GM18520 (cell line): Measurements from ENCODE around the gene OR11A1.
"Not testable (repeated sequence)": the region's sequence is repeated elsewhere in the genome, so short reads cannot be mapped to it uniquely, and the experiment has no call there.

Experiments
- ATAC-seq: cut with Tn5 transposase; IDR thresholded peaks from one replicate; pipeline ENCODE4 v1.9.1; 2021; ENCODE audit not compliant: unreplicated experiment

Gene OR11A1

DNA sequence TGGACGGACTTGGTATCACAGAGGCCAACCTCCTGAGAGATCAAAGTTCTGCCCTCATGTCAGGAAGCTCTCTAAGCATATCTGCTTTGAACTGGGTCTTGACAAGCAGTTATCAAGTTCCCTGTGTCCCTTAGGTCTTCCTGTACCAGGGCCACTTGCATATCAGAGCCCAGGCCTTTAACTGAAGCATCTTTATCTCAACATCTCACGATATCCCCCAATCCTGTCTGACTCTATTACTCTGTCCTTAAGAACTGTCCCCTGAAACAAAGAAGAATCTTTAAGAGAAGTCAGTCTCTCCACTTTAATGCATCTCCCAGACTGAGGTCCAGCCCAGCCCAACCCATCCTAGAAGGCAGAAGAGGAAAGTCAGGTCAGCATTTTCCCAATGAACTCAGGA lies 22.7 kb upstream of the OR11A1 start:
- ATAC-seq, result no peak

DNA sequence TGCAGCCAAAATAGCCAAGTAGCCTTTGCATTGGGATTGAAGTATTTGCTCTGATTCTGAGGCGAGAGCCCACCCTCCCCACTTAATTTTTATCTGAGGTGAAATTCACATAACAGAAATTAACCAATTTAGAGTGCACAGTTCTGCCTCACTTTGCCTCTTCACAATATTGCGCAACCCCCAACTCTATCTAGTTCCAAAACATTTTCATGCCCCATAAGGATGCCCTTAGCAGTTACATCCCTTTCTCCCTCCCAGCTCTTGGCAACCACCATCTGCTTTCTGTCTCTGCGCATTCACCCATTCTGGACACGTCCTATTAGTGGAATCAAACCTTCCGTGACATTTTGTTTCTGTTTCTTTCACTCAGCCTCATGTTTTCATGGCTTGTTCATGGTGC lies 21.9 kb upstream of the OR11A1 start:
- ATAC-seq, result no peak

DNA sequence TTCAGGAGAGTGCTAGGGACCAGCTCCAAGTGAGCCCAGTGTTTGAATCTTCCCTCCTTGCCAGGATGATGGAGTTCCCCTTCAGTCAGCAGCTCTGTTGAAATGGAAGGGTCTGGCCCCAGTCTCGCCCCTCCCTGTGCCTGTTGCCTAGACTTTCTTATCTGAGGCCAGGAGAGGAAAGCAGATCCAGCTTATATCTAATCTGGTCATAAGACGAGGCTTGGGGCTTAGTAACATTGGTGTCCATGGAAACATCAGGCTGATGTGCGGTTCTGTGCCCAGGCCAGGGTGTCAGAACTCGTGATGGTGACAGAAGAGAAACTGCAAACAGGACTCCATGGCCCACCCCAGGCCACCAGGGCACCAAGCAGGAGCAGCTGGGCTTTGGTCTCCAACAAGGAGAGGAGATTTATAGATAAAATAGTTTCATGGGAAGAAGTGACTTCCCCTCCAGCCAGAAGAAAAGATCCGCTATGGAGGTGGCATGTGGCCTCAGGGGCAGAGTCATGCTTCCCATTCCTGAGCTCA lies 21.1 kb upstream of the OR11A1 start:
- ATAC-seq, result no peak

DNA sequence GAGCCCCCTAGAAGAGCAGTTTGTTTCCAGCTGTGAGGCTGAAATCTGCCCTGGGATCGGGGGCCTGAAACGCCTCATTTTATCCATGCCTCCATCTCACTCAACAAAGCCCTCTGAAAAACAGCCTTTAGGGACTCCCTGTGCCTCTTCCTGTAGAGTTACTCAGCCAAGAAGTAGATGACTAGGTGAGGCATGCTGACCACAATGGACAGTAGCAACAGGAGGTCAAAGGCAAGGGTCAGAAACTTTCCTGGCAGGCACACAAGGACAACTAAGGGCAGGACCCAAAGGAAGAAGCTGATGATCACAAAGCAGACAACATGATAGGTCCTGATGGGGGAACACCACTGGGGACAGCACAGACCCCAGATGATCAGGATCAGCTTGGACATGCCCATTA lies 18.1 kb upstream of the OR11A1 start:
- ATAC-seq, result no peak

DNA sequence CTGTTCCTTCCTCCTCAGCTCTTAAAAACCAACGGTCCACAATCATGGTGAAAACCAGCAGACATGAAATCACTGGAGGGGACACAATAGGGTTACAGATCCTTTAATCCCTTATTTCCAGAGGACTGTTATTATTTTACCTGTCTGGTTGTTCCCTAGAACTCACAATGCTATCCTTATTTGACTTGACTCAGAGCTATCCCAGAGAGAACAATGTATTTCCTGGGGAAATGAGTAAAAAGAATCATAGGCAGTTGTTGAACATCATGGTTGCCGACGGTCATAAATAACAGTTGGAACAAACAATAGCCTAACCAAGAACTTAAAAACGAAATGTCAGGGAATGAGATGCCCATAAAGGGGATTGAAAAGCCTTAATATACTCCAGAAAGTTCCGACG lies 9.4 kb upstream of the OR11A1 start:
- ATAC-seq, result no peak

DNA sequence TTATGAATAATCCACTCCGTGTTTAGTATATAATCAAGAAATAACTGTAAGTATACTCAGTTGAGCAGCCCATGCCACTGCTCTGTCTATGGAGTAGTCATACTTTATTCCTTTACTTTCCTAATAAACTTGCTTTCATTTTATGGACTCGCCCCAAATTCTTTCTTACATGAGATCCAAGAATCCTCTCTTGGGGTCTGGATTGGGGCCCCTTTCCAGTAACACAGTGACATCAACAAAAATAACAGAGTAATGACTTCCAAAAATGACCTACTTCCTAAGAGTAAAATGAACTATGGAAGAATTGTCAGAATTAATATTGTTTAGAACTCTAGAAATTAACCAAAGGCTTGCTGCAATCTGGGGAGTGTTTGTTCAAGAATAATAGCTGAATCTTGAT lies 8.9 kb upstream of the OR11A1 start:
- ATAC-seq, result no peak

DNA sequence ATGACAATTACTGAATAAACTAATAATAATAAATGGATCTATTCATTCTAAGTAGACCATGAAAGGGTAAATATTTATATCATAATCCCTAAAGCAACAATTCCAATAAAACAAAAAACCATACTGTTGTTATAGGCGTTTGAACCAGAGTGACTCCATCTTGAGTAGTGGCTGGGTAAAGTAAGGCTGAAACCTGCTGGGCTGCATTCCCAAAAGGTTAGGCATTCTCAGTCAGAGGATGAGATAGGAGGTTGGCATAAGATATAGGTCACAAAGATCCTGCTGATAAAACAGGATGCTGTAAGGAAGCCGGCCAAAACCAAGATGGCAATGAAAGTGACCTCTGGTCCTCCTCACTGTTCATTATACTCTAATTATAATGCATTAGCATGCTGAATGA lies 8.4 kb upstream of the OR11A1 start:
- ATAC-seq, result no peak

DNA sequence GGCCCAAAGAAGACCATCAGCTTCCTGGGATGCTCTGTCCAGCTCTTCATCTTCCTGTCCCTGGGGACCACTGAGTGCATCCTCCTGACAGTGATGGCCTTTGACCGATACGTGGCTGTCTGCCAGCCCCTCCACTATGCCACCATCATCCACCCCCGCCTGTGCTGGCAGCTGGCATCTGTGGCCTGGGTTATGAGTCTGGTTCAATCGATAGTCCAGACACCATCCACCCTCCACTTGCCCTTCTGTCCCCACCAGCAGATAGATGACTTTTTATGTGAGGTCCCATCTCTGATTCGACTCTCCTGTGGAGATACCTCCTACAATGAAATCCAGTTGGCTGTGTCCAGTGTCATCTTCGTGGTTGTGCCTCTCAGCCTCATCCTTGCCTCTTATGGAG lies 5.2 kb upstream of the OR11A1 start:
- no peak for ATAC-seq

DNA sequence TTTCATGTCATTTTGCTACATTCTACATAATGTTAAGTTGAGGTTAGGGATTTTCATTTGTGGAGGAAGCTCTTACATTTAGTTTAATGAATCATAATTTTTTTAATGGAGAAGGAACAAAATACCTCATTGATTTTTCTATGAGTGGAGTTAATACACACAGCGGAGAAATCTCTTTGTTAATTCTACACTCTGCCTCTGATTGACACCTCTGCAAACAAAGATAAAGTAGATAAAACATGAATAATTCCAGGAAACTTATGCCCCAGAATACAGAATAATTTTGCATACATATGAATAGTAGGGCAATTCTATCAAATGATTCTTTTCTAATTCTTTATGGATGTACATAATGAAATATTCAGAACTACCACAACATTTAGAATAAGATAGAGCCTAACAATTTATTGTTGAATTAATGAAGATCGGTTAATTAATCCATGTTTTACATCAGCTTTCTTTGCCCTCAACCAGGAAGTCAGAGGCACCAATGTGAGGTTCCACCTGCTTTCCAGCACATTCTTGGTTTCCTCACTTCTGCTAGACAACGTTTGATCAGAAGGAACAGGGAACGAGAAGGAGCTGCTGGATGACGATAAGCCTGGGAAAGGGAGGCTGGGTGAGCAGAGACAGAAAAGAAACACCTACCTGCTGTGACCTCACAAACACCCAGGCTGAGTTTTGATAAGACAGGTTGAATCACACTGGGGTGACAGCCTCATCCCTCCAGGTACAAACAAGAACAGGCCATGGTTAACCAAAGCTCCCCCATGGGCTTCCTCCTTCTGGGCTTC lies 4.3 kb upstream of the OR11A1 start:
- ATAC-seq, result no peak

DNA sequence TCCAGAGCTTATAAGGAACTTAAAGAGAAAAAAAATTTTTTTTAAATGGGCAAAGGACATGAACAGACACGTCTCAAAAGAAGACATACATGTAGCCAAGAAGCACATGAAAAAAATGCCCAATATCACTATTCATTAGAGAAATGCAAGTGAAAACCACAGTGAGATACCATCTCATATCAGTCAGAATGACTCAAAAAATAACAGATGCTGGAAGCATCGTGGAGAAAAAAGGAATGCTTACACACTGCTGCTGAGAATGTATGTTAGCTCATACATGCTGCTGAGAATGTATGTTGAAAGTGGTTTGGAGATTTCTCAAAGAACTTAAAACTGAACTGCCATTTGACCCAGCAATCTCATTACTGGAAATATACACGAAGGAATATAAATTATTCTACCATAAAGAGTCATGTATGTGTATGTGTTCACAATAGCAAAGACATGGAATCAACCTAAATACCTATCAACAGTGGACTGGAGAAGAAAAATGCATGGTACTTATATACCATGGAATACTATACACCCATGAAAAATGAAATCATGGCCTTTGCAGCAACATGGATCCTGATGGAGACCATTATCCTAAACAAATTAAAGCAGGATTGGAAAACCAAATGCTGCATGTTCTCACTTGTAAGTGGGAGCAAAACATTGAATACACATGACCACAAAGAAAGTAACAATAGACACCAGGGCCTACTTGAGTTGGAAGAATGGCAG lies 5.2 kb downstream of the OR11A1 start:
- ATAC-seq, result no peak

DNA sequence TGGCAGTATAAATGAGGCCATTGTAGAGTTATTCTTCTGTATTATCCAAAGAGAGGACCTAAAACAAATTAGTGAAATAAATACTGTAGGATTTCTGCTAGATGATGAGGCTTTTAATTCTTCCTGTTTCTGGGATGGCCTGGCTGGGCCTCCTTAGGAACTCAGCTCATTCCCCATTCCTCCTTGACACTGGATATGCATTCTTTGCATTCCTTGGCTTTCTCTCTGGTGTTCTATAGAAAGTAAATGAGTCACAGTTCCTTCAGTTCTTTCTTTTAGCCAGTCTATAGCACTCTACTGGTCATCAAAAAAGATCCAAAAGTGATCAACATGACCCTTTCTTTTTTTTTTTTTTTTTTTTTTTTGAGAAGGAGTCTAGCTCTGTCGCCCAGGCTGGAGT lies 9.2 kb downstream of the OR11A1 start:
- no peak for ATAC-seq

DNA sequence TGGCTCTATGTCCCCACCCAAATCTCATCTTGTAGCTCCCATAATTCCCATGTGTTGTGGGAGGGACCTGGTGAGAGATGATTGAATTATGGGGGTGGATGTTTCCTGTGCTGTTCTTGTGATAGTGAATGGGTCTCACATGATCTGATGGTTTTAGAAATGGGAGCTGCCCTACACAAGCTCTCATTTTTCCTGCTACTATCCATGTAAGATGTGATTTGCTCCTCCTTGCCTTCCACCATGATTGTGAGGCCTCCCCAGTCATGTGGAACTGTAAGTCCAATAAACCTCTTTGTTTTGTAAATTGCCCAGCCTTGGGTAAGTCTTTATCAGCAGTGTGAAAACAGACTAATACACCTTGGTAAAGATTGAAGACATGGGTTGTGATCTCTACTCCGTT lies 12.8 kb downstream of the OR11A1 start:
- ATAC-seq, result not testable (repeated sequence)

DNA sequence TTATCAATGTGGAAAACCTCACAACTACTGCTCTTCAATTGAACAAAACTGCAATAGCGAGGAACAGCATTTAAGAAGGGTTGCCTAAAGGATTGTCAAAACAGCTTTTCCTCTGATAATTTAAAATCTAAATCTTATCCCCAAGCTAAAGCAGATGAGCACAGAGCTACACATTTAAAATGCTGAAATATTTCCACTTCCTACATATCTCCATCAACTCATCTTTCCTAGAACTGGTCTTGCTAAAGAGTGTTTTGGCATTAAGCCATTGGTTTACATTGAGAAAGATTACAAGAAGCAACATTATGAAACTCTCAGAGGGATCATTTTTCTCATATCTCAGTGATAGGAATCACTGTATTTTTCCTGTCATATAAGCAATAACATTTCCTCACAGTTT lies 14.2 kb downstream of the OR11A1 start:
- no peak for ATAC-seq

DNA sequence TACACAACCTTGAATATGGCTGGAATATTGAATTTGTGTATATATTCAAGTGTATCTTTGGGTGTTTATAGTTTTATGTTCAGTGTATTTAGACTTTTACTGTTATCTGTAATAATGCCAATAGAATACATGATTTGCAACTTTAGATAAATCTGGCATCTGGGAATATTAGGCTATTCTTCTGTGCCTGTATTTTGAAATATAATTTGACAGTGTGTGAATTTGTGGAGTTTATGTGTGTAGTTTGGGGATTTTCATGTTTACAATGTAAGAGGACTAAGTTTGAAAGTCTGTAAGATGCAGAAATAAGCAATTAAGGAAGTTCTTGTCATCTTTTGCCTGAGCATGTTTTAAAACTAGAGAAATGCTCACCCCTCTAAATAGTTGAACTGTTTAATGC lies 17.9 kb downstream of the OR11A1 start, which contains the start of gene OR10C1:
OR10C1 (plus strand) TSS at position 301 of the 400 bp plus-strand sequence. CDS start 710 bp downstream, outside the sequence.
- no peak for ATAC-seq

DNA sequence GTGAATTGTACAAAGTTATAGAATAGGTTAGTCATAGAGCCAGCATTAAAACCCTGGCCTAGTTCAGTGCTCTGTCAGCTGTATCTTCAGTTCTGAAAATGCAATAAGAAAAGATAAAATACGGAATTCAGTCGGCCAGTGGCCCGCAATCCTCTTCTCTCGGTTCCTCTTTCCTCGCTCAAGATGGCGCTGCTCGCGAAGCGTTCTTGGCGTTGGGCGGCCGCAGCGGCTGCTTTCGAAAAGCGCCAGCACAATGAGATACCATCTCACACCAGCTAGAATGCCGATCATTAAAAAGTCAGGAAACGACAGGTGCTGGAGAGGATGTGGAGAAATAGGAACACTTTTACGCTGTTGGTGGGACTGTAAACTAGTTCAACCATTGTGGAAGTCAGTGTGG lies 20.1 kb downstream of the OR11A1 start:
- not testable (repeated sequence) for ATAC-seq

DNA sequence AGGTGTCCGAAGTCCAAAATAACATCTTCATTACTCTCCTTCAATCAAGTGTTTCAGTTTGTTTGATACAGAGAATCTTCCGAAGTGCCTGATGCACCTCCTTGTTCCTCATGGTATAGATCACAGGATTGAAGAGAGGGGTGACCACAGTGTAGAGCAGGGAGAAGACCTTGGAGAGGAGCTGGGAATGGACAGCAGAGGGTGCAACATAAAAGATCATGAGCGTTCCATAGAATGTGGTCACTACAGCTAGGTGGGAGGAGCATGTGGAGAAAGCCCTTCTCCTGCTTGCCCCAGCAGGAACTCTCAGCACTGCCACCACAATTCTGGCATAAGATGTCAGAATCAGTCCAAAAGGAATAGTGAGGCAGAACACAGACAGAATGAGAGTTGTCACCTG lies 30.2 kb downstream of the OR11A1 start:
- no peak for ATAC-seq

DNA sequence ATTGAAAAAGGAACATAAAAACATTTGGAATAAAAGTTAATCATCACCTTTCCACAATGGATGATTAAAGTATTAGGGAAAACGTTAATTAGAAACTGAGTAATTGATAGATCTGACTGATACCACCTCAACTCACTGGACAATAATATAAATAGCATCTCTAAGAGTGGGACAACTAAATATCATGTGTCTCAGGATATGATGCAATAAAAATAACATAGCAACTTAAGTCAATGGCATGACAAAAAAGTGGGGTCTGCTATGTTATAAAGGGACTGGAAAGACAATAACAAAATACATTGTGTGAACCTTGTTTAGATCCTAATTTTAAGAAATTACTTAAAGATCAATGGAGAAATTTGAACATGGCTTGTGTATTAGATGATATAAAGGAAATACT lies 31.8 kb downstream of the OR11A1 start:
- ATAC-seq, result no peak

DNA sequence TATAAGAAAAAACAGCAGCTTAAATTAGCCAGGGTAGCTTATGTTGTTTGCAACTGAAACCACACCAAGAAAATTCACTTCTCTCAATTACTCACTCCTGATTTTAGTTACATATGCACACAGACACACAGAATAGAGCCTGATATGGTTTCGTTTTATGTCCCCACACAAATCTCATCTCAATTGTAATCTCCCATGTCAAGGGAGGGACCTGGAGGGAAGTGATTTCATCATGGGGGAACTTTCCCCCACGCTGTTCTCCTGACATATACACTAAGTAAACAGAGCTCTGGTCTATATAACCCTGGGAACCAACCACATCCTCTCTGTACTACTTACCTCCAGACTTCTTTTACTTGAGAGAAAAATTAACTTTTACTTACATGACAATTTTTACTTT lies 32.3 kb downstream of the OR11A1 start:
- ATAC-seq, result no peak

DNA sequence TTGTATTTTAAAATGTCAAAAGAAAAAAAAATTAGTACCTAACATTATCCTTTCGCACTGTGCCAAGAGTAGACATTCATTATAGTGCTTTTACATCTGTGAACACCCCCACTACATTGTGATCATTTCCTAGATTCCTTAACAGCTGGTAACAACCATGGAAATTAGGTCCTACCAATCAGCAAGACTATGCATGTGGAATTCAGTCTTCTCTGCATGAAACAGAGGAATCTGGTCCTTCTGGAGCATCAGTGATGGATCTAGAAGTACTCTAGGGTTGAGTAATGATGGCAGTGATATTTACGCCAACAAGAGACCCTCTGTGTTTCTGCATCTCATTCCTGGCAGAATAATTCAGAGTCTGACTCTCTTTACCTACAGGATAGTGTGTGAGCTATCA lies 32.7 kb downstream of the OR11A1 start:
- ATAC-seq, result no peak

DNA sequence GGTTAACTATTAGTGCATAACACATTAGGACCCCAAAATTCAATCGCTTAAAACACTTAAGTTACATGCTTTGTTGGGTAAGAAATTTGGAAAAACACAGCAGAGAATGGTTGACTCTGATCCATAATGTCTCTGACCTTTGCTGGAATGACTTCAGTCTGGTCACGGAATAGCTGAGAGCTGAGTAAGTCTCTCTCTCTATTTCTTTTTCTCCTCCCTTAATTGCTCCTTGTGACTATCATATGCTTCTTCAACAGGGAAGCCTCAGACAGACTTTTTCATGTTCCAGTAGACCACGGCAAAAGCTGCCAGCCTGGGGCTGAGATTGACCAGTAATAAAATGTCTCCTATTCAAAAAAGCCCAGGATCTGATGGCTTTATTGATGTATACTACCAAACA lies 37.4 kb downstream of the OR11A1 start:
- ATAC-seq, result no peak

DNA sequence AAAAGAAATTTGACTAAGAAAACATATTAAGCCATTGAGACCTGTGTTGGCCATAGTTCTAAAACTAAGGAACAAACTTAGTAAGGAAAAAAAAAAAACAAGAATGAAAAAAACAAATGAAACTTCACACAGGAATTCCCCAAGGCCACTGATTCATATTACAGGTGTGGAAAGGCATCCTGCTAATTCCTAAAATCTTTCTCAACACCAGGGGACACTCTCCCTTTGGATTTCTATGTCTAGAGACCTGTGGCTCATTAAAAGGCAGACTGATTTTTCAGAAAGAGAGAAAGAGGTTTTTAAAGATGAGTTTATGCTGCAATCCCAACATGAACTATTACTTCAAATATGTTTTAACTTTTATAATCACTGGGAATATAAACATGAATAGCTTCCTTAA lies 42.3 kb downstream of the OR11A1 start, which contains the start of gene OR12D1:
OR12D1 (plus strand) TSS at position 341 of the 400 bp plus-strand sequence.
- no peak for ATAC-seq

DNA sequence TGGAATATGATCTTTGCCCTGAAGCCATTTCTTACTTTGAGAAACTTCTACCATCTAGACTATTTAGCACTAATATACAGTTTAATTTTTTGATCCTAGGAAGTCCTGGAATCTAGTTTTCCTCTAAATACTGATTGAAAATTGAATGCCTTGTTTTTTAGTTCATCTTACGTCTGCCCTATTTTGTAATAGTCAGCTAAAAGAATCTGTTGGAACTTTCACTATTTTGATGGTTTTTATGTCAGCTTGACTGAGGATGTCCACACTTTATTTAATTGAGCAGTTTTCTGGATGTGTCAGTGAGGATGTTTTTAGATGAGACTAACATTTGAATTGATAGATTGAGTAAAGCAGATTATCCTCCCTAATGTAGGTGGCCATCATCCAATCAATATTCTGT lies 53.1 kb downstream of the OR11A1 start:
- ATAC-seq, result no peak
